T47D (cell line): Measurements from ENCODE around the gene KIF3B.
"Not testable (repeated sequence)": the region's sequence is repeated elsewhere in the genome, so short reads cannot be mapped to it uniquely, and the experiment has no call there.

Experiments used
- DNase-seq, 2 experiments: peaks; one replicate each; pipeline versions ENCODE4 v3.0.0 to v3.0.0-alpha.2; 2011 to 2012; ENCODE audit warnings: low read depth in 1 of 2, low spot score in 1 of 2
- JUND ChIP-seq: IDR thresholded peaks from 2 replicates; pipeline ENCODE4 v1.6.1; 2012; ENCODE audit warnings: low read depth
- in situ Hi-C: cut with HindIII; loops from 2 replicates; pipeline ENCODE4 v1.10.0; 2016; ENCODE audit warnings: low sequenced_read_pairs, low pct_unique_long_range_greater_than_20kb

Gene KIF3B

GRCh38 chr20:32333181-32333987 lies 55.9 kb downstream of the KIF3B start:
- no peak for TF ChIP-seq JUND
- DNase-seq, result no peak
- in situ Hi-C loops, result no loop called here

- no peak for DNase-seq
- in situ Hi-C loops, result no loop called here
These were observed 56.8 kb downstream of the KIF3B start for GRCh38 chr20:32333988-32334885.

GRCh38 chr20:32336918-32337347 lies 59.5 kb downstream of the KIF3B start:
- DNase-seq, result peak; percentile 27 to 63
- TF ChIP-seq JUND, result no peak
- in situ Hi-C loops, result no loop called here

More at GRCh38 chr20:32333988-32334885, 56.8 kb downstream of the KIF3B start:
- no peak for TF ChIP-seq JUND

GRCh38 chr20:32337937-32338661 lies 60.6 kb downstream of the KIF3B start:
- in situ Hi-C loops, result no loop called here
- no peak for DNase-seq

GRCh38 chr20:32338665-32339064 lies 61.2 kb downstream of the KIF3B start:
- no peak for TF ChIP-seq JUND
- in situ Hi-C loops, result no loop called here
- no peak for DNase-seq

More at GRCh38 chr20:32337937-32338661, 60.6 kb downstream of the KIF3B start:
- no peak for TF ChIP-seq JUND

- no peak for TF ChIP-seq JUND
- in situ Hi-C loops, result no loop called here
- no peak for DNase-seq
These were observed 61.7 kb downstream of the KIF3B start for GRCh38 chr20:32339116-32339515.

- in situ Hi-C loops, DNase-seq: not testable (repeated sequence)
These were observed 63.6 kb downstream of the KIF3B start for GRCh38 chr20:32341053-32341452.

GRCh38 chr20:32343439-32343838 lies 66.0 kb downstream of the KIF3B start:
- DNase-seq, result no peak
- in situ Hi-C loops, result no loop called here
- TF ChIP-seq JUND, result no peak

GRCh38 chr20:32344835-32345506 lies 67.5 kb downstream of the KIF3B start:
- in situ Hi-C loops, result no loop called here

GRCh38 chr20:32348207-32348606 lies 70.8 kb downstream of the KIF3B start:
- TF ChIP-seq JUND, result no peak
- no peak for DNase-seq
- in situ Hi-C loops, result no loop called here

More at GRCh38 chr20:32344835-32345506, 67.5 kb downstream of the KIF3B start:
- peak; percentile 27 to 29 for DNase-seq
- no peak for TF ChIP-seq JUND

GRCh38 chr20:32350421-32350820 lies 73.0 kb downstream of the KIF3B start:
- no peak for DNase-seq
- in situ Hi-C loops, result no loop called here

GRCh38 chr20:32352121-32352720 lies 74.8 kb downstream of the KIF3B start:
- in situ Hi-C loops, result no loop called here
- no peak for TF ChIP-seq JUND
- DNase-seq, result no peak

More at GRCh38 chr20:32350421-32350820, 73.0 kb downstream of the KIF3B start:
- no peak for TF ChIP-seq JUND
